ENCODE data around the gene ADISSP. TPM values are rescaled to one million over a fixed set of nuclear protein-coding genes. Genes with fewer than 3 reads are reported as not detected.

ADISSP gene
- total RNA-seq, 2 donors from 2014 or later = 7.8 to 20.4 TPM

GRCh38 chr20:3797592-3798372 lies 30.2 kb upstream of the ADISSP start:
- no peaks in the 10 kb centered on the region for H3K9me3 ChIP-seq
- peaks cover 10 to 44% of the 10 kb centered on the region in 2 donors for H3K4me1 ChIP-seq (ENCODE audit: control insufficient read depth in 1 of 2, low read depth in 2 of 2)
- ATAC-seq (ENCODE audit: insufficient number of reproducible peaks, low FRiP score, low read depth) = no peak

GRCh38 chr20:3797226-3797545 lies 29.6 kb upstream of the ADISSP start:
- TF ChIP-seq CTCF (IDR thresholded peaks at IDR 0.05) = no peak
- Histone ChIP-seq H3K36me3 (peaks cover 23% of the 10 kb centered on the region), H3K27ac (no peak overlapping the region), H3K27me3 (replicated peaks; ENCODE audit: insufficient read depth) (no peaks in the 10 kb centered on the region), H3K9me3 (no peaks in the 10 kb centered on the region), H3K4me1 (ENCODE audit: control insufficient read depth in 1 of 2, low read depth in 2 of 2) (peaks cover 10 to 44% of the 10 kb centered on the region in 2 donors), H3K4me3 (peak overlapping the region; percentile 95)
- ATAC-seq (ENCODE audit: insufficient number of reproducible peaks, low FRiP score, low read depth) = no peak
- DNase-seq (ENCODE audit: low spot score) = no peak

More at GRCh38 chr20:3797592-3798372, 30.2 kb upstream of the ADISSP start:
- H3K4me3 ChIP-seq = peak overlapping the region; percentile 95
- no peak for TF ChIP-seq CTCF (IDR thresholded peaks at IDR 0.05)
- DNase-seq (ENCODE audit: low spot score) = no peak
- peaks cover 29% of the 10 kb centered on the region for H3K36me3 ChIP-seq
- no peaks in the 10 kb centered on the region for H3K27me3 ChIP-seq (replicated peaks; ENCODE audit: insufficient read depth)
- H3K27ac ChIP-seq = no peak overlapping the region

DNA sequence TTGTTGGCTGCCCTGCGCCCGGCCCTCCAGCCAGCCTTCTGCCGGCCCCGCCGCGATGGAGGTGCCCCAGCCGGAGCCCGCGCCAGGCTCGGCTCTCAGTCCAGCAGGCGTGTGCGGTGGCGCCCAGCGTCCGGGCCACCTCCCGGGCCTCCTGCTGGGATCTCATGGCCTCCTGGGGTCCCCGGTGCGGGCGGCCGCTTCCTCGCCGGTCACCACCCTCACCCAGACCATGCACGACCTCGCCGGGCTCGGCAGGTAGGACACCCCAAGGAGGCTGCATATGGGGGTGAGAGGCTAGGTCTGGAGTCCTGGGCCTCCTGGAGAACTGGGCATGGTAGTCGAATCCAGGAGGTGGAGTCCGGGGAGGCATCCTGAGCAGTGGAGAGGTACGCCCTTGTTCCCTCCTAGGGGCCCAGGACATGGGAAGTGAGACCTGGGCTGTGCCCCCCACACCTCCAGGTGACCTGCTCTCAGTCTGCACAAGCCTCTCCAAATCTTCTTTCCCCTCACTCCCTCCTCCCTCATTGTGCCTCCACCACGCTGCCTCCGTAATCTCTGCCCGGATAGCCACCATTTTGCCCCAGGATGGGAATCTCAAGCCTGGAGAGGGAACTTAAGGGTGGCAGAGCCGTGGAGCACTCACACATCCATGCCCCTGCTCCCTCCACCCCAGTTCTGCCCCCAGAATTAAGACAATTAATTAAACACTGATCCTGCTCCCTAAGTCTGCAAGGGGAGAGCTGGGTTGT lies 29.1 kb upstream of the ADISSP start:
- DNase-seq (ENCODE audit: low spot score) = no peak
- no peak for TF ChIP-seq CTCF (IDR thresholded peaks at IDR 0.05)
- peaks cover 10 to 44% of the 10 kb centered on the region in 2 donors for H3K4me1 ChIP-seq (ENCODE audit: control insufficient read depth in 1 of 2, low read depth in 2 of 2)
- H3K27me3 ChIP-seq (replicated peaks; ENCODE audit: insufficient read depth) = no peaks in the 10 kb centered on the region
- peak overlapping the region in 1 of 2 donors; percentile 98 for H3K27ac ChIP-seq
- H3K36me3 ChIP-seq = peaks cover 17% of the 10 kb centered on the region
- peak overlapping the region; percentile 95 for H3K4me3 ChIP-seq
- ATAC-seq (ENCODE audit: insufficient number of reproducible peaks, low FRiP score, low read depth) = no peak
- no peaks in the 10 kb centered on the region for H3K9me3 ChIP-seq

DNA sequence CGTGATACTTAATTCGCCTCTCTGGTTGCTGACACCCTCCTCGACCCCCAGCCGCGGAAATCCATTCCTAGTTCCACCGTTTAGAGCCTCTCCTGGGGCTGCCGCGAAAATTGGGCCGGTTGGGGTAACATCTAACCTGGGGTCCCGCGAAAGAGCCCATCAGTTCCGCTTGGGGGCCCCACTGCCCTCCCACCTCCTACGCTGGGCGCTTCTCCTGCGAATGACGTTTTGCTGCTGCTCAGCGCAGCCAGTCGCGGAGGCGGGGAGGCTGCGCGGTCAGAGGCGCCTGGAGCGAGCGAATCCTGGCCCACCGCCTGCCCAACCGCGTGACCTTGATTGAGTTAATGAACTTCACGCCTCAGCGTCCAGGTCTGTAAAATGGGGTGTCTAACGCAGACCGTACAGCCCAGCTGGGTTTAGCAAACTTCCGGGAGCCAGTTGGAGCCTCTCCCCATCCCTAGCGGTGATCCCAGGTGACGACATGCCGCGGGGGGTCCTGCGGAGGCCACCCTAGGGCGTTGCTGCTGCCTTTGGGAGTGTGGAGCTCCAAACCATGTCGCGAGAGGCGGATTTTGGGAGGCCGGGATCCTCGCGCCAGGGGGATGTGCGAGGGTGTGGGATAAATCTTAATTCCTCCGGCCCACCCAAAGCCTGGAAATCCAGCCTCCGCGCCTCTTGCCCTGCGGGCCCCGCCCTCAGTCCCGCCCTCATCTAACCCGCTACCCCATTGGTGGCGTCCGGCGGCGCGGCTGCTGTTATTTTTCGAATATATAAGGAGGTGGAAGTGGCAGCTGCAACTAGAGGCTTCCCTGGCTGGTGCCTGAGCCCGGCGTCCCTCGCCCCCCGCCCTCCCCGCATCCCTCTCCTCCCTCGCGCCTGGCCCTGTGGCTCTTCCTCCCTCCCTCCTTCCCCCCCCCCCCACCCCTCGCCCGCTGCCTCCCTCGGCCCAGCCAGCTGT lies 28.2 kb upstream of the ADISSP start, which contains the start of gene CDC25B:
CDC25B (plus strand) TSS at position 800 of the 958 bp plus-strand sequence. CDS start 222 bp downstream, outside the sequence.
- peak; percentile 63 for ATAC-seq (ENCODE audit: insufficient number of reproducible peaks, low FRiP score, low read depth)

More for the DNA sequence above, 28.2 kb upstream of the ADISSP start, which contains the start of gene CDC25B:
- Histone ChIP-seq H3K9me3 (no peaks in the 10 kb centered on the region), H3K36me3 (peaks cover 9% of the 10 kb centered on the region), H3K4me3 (peak within 1 kb of the TSS; percentile 95), H3K27ac (peak within 1 kb of the TSS; percentile 98 to 99), H3K27me3 (replicated peaks; ENCODE audit: insufficient read depth) (no peaks in the 10 kb centered on the region), H3K4me1 (ENCODE audit: control insufficient read depth in 1 of 2, low read depth in 2 of 2) (peaks cover 10 to 44% of the 10 kb centered on the region in 2 donors)
- DNase-seq (ENCODE audit: low spot score) = peak; percentile 88
- TF ChIP-seq CTCF (IDR thresholded peaks at IDR 0.05) = peak; percentile 68

Data from thoracic aorta (tissue), 2 donors.